Heart left ventricle (tissue), 16 donors: ENCODE data around the gene ANGPTL8. TPM values are rescaled to one million over a fixed set of nuclear protein-coding genes. Genes with fewer than 3 reads are reported as not detected.

ENCODE experiments used
- ATAC-seq, 4 donors: fragments of 200-7000 bp; cut with Tn5 transposase; one replicate each; pipeline ENCODE4 v1.9.1; 2020 to 2022; ENCODE audit warnings: moderate library complexity in 4 of 4, mild to moderate bottlenecking in 3 of 4, moderate number of reproducible peaks in 1 of 4
- DNase-seq, 5 donors: peaks; one replicate each; pipeline ENCODE4 v3.0.0-alpha.2; 2020
- H3K27ac ChIP-seq, 12 donors: fragments of 200-600 bp; sonication (generic) in 4 of 12; one replicate each; pipeline versions ENCODE4 v1.5.0 to v1.8.0; 2016 to 2022; ENCODE audit warnings: mild to moderate bottlenecking in 2 of 12
- H3K27me3 ChIP-seq, 9 donors: fragments of 200-600 bp; sonication (generic) in 2 of 9; one replicate each; pipeline versions ENCODE4 v1.5.1 to v1.8.0; 2016 to 2022; ENCODE audit warnings: mild to moderate bottlenecking in 3 of 9
- H3K36me3 ChIP-seq, 9 donors: fragments of 200-600 bp; sonication (generic) in 2 of 9; one replicate each; pipeline versions ENCODE4 v1.5.0 to v1.8.0; 2018 to 2022; ENCODE audit warnings: mild to moderate bottlenecking in 2 of 9
- H3K4me1 ChIP-seq, 12 donors: fragments of 200-600 bp; sonication (generic) in 4 of 12; one replicate each; pipeline versions ENCODE4 v1.5.0 to v1.8.0; 2016 to 2022; ENCODE audit warnings: mild to moderate bottlenecking in 3 of 12
- H3K4me3 ChIP-seq, 12 donors: fragments of 200-600 bp; sonication (generic) in 4 of 12; one replicate each; pipeline versions ENCODE4 v1.5.0 to v1.8.0; 2017 to 2022; ENCODE audit warnings: mild to moderate bottlenecking in 9 of 12, moderate library complexity in 4 of 12
- H3K9me3 ChIP-seq, 12 donors: fragments of 200-600 bp; sonication (generic) in 4 of 12; one replicate each; pipeline versions ENCODE4 v1.5.0 to v1.8.0; 2016 to 2022; ENCODE audit warnings: mild to moderate bottlenecking in 1 of 12
- POLR2A ChIP-seq, 2 donors: fragments of 450-650 bp; IDR thresholded peaks; one replicate each; pipeline ENCODE4 v1.6.1; 2017; ENCODE audit warnings: antibody characterized with exemption in 2 of 2, mild to moderate bottlenecking in 2 of 2, moderate library complexity in 2 of 2
- WGBS, 4 donors: extraction: QIAGEN DNeasy Blood & Tissue Kit in 2 of 4; methylation state at CpG; one replicate each; pipeline versions ENCODE4 v1.1.5 to v1.1.7; 2013 to 2018; 5-methylcytosine and 5-hydroxymethylcytosine counted together
- intact Hi-C, 10 donors: fragments of 100-400 bp; cut with DNase I; formaldehyde crosslinking; loops; one replicate each; pipeline versions ENCODE4 v1.11.1 to v1.14.2; 2022
- polyA plus RNA-seq, 2 donors: library from polyadenylated mRNA; stranded (reverse); fragments of 200-250 nt; gene quantifications; one replicate each; pipeline ENCODE4 v1.2.3, GENCODE V29; 2013
- total RNA-seq, 9 donors: library from RNA; depleted of rRNA in 2 of 9; stranded (reverse); fragments of >200 nt in 2 of 9; fragmentation: NEBNext Ultra II Directional in 3 of 9; extraction: Animal tissue kit (Norgen Biotek cat#: 25700) in 3 of 9; gene quantifications; one replicate each; pipeline versions ENCODE4 v1.1.0 to v1.2.4, GENCODE V29; 2016 to 2023
- TF ChIP-seq, protein P1 (sequence below), 12 donors: fragments of 200-600 bp; sonication (generic) in 4 of 12; IDR thresholded peaks; one replicate each; pipeline versions ENCODE4 v1.5.0 to v1.8.0; 2018 to 2022; ENCODE audit warnings: antibody characterized with exemption in 12 of 12, mild to moderate bottlenecking in 5 of 12
- donor health status: ischemic (EF 13 %, LVEDD 7.1; RV severe dilation, severe dysfunction).
- donor health status: healthy with polysubstance abuse.
- donor health status: DM: no; HTN: yes; CAD: no.
- donor health status: DM: no; HTN: no; CAD: no.
- donor health status: ischemic (EF 25% LVEDD 6.9; RV normal size, moderate dysfunction).
- donor health status: ischemic (EF 25% LVEDD 5.7; RV mildly dilated, moderate dysfunction).
- donor health status: healthy.
- donor health status: DM: yes; HTN: yes; CAD: no.
- donor health status: ischemic (EF 35%, LVEDD 5.7; RV mildly dilated, moderate dysfunction).
- donor health status: nonischemic (EF 11% LVEDD 7.7; RV severe dilation, severe dysfunction).
- donor health status: DM: yes; HTN: yes; CAD: no.
- donor health status: PGD.
- donor health status: ischemic (EF 29% LVEDD 5.4; RV normal size, mild dysfunction).
- donor health status: nonischemic (EF 23%, LVEDD 6.1; RV moderate dilation, normal function).

The ANGPTL8 gene
- total and polyA plus RNA-seq, 11 donors = 0.61 to 10.2 (median 6.3) TPM; not detected in 8

GRCh38 chr19:11261971-11262839, 22.8 kb downstream of the ANGPTL8 start, which contains the start of gene DOCK6:
Gene DOCK6, minus strand, starts transcription at chr19:11262524. Its CDS starts 84 bp downstream, at chr19:11262440.
- peak in 3 of 4 donors; percentile 23 to 64 (median 62) for ATAC-seq
- H3K4me1 ChIP-seq = peaks cover 0 to 25% (median 16%) of the 10 kb centered on the region in 12 donors
- TF ChIP-seq POLR2A (IDR thresholded peaks at IDR 0.05) = no peak
- TF ChIP-seq, protein P1, sequence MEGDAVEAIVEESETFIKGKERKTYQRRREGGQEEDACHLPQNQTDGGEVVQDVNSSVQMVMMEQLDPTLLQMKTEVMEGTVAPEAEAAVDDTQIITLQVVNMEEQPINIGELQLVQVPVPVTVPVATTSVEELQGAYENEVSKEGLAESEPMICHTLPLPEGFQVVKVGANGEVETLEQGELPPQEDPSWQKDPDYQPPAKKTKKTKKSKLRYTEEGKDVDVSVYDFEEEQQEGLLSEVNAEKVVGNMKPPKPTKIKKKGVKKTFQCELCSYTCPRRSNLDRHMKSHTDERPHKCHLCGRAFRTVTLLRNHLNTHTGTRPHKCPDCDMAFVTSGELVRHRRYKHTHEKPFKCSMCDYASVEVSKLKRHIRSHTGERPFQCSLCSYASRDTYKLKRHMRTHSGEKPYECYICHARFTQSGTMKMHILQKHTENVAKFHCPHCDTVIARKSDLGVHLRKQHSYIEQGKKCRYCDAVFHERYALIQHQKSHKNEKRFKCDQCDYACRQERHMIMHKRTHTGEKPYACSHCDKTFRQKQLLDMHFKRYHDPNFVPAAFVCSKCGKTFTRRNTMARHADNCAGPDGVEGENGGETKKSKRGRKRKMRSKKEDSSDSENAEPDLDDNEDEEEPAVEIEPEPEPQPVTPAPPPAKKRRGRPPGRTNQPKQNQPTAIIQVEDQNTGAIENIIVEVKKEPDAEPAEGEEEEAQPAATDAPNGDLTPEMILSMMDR (IDR thresholded peaks at IDR 0.05) = peak; percentile 8 to 70 (median 42)
- peak within 1 kb of the TSS; percentile 78 to 98 (median 94) for H3K27ac ChIP-seq
- H3K36me3 ChIP-seq = no peaks in the 10 kb centered on the region
- H3K9me3 ChIP-seq = no peaks in the 10 kb centered on the region
- intact Hi-C loops = no loop called here
- 1 to 4% (median 2%) methylated on average over 8 to 91 of the region's 91 CpGs for WGBS, 4 donors
- DNase-seq = peak in 3 of 5 donors; percentile 51 to 58 (median 55)
- H3K4me3 ChIP-seq = peak within 1 kb of the TSS; percentile 67 to 98 (median 90)
- H3K27me3 ChIP-seq = peaks cover 0 to 10% (median 0%) of the 10 kb centered on the region in 9 donors

DNA sequence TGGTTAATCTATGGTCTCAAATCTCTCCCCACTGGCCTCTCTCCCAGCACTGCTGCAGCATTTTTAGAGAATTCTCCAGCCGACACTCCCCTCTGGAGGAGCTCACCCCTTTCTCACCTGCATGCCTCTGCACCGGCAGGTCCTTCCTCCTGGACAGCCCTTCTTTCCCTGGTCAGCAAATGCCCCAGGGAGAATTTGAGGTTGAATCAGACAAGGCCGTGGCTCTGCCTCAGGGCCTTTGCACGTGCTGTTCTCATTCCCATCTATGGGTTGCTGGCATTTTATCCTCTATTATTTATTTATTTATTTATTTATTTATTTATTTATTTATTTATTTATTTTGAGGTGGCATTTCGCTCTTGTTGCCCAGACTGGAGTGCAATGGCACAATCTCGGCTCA, 24.3 kb downstream of the ANGPTL8 start:
- peaks cover 0 to 10% (median 0%) of the 10 kb centered on the region in 9 donors for H3K27me3 ChIP-seq
- peaks cover 4 to 37% (median 25%) of the 10 kb centered on the region in 12 donors for H3K4me1 ChIP-seq
- no peaks in the 10 kb centered on the region for H3K36me3 ChIP-seq
- intact Hi-C loops = no loop called here
- no peak for DNase-seq
- no peak for ATAC-seq
- H3K4me3 ChIP-seq = no peak overlapping the region
- TF ChIP-seq POLR2A (IDR thresholded peaks at IDR 0.05) = no peak
- TF ChIP-seq, protein P1 (IDR thresholded peaks at IDR 0.05) = no peak
- WGBS, 4 donors = 87 to 97% (median 93%) methylated on average over 6 of the region's 6 CpGs
- no peaks in the 10 kb centered on the region for H3K9me3 ChIP-seq
- H3K27ac ChIP-seq = peak overlapping the region in 10 of 12 donors; percentile 60 to 98 (median 94)

- 58 to 67% (median 63%) methylated on average over 16 to 19 of the region's 19 CpGs for WGBS, 4 donors
- intact Hi-C loops = no loop called here
- DNase-seq (peak; percentile 63 to 81 (median 74)), ATAC-seq (peak; percentile 17 to 77 (median 58))
- TF ChIP-seq, protein P1 (IDR thresholded peaks at IDR 0.05) = no peak
- peak in 1 of 2 donors; percentile 38 for TF ChIP-seq POLR2A (IDR thresholded peaks at IDR 0.05)
- no peaks in the 10 kb centered on the region for H3K36me3 ChIP-seq
- peaks cover 4 to 46% (median 33%) of the 10 kb centered on the region in 12 donors for H3K4me1 ChIP-seq
- no peak overlapping the region for H3K4me3 ChIP-seq
- no peaks in the 10 kb centered on the region for H3K9me3 ChIP-seq
- peaks cover 0 to 10% (median 0%) of the 10 kb centered on the region in 9 donors for H3K27me3 ChIP-seq
- H3K27ac ChIP-seq = peak overlapping the region; percentile 46 to 98 (median 85)
These were observed 25.2 kb downstream of the ANGPTL8 start for GRCh38 chr19:11264452-11265176.
